Fibroblast of pulmonary artery (primary cell): ENCODE measurements around the gene CATSPERE.
A peak's percentile ranks its signal among the peaks of the same experiment; 100 is the strongest.
"Not testable (repeated sequence)": the region's sequence is repeated elsewhere in the genome, so short reads cannot be mapped to it uniquely, and the experiment has no call there.

Source experiments
- DNase-seq: peaks from one replicate; pipeline ENCODE4 v3.0.0-alpha.2; 2010; ENCODE audit warnings: low read depth
- H3K4me3 ChIP-seq: replicated peaks from 2 replicates; pipeline ENCODE4 v1.5.1; 2011; ENCODE audit warnings: low read depth, mild to moderate bottlenecking, control low read depth, low read length, moderate library complexity
- TF ChIP-seq, protein P1 (sequence below): IDR thresholded peaks from 2 replicates; pipeline ENCODE4 v1.5.1; 2011; ENCODE audit warnings: mild to moderate bottlenecking, control low read depth, low read length, inconsistent platforms; ENCODE audit errors: missing control alignments

The CATSPERE gene

DNA sequence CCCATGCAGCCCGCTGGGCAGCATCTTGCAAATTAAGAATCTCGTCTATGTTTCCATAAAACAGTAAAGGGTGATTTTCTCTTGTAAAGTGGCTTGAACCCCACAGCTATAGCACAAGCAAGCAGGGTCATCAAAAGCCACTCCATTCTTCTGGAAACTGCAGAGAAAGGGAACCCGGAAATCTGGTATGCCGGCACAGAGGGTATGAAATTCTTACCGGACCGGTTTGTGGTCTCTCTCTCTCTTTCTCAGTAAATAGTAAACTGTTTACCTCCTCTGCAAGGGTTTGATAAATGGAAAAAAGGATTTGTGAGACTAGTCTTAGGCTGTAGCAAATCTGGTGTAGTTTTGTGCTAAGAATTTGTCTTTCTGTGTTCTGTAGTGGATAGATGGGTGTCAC, 6.7 kb upstream of the CATSPERE start:
- TF ChIP-seq, protein P1, sequence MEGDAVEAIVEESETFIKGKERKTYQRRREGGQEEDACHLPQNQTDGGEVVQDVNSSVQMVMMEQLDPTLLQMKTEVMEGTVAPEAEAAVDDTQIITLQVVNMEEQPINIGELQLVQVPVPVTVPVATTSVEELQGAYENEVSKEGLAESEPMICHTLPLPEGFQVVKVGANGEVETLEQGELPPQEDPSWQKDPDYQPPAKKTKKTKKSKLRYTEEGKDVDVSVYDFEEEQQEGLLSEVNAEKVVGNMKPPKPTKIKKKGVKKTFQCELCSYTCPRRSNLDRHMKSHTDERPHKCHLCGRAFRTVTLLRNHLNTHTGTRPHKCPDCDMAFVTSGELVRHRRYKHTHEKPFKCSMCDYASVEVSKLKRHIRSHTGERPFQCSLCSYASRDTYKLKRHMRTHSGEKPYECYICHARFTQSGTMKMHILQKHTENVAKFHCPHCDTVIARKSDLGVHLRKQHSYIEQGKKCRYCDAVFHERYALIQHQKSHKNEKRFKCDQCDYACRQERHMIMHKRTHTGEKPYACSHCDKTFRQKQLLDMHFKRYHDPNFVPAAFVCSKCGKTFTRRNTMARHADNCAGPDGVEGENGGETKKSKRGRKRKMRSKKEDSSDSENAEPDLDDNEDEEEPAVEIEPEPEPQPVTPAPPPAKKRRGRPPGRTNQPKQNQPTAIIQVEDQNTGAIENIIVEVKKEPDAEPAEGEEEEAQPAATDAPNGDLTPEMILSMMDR = no peak
- no peak overlapping the region for H3K4me3 ChIP-seq
- DNase-seq = no peak

DNA sequence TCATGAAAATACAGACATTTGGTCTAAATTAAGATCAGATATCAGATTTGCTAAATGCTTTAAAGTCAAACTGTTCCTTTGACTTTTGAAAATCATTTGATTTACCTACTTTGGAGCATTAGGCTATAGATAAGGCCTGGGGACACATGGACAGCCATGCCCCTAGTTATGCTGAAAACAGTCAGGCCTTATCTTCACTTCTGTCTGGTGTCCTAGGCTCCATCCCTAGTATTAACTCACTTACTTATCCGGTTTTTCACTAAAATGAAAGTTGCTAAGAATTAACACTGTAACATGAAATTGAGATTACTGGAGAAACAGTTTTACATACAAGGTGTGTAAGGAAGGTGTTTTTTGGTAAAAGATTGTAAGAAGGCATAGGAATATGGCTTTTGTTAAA, 4.5 kb upstream of the CATSPERE start:
- TF ChIP-seq, protein P1 = no peak
- H3K4me3 ChIP-seq = no peak overlapping the region
- DNase-seq = no peak

DNA sequence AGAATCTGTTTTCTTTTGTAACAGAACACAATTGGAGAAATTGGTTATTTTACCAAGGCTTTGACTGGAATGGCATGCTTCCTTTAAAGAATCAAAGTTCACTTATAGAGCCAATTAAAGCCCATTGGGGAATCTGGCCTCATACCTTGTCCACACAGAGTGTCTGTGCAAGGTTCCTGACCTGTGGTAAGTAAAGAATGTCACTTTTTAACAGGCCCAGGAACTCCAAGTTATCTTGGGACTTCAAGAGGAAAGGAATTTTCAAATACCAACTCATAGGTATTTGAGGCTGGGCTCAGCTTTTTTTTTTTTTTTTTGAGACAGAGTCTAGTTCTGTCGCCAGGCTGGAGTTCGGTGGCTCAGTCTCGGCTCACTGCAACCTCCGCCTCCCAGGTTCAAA, 2.3 kb upstream of the CATSPERE start:
- H3K4me3 ChIP-seq = no peak overlapping the region
- TF ChIP-seq, protein P1 = no peak
- DNase-seq = no peak

DNA sequence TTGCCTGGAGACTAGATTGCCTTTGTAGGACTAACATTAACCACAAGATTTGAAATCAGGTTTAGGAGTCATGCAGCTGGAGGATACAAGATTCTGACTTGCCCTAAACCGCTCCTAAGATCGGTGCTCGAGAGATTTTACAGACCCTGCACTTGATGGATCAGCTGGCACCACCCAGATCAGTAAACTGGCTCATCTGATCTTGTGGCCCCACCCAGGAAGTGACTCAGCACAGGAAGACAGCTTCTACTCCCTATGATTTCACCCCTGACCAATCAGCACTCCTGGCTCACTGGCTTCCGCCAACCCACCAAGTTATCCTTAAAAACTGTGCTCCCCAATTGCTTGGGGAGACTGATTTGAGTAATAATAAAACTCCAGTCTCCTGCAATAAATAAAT, 876 bp upstream of the CATSPERE start:
- no peak overlapping the region for H3K4me3 ChIP-seq
- TF ChIP-seq, protein P1 = no peak
- peak; percentile 13 for DNase-seq

DNA sequence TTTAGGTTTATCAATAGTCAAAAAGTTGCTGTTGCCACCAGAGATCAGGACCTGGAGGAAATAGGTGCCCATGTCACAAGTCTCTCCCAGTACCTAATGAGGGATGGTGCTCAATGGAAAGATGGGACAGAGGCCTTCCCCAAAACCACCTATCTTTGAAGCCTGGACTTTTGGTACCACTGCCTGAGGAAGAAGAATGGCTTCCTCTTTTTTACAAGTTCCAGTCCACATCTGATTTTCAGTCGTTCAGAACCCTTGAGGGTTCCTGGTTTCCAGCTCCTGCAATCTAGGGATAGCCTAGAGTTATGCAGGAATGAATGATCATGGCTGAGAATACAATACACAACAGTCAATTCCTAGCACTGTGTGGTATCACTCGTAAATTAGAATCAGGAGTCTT, 5.7 kb downstream of the CATSPERE start:
- no peak overlapping the region for H3K4me3 ChIP-seq
- DNase-seq = no peak
- TF ChIP-seq, protein P1 = no peak

DNA sequence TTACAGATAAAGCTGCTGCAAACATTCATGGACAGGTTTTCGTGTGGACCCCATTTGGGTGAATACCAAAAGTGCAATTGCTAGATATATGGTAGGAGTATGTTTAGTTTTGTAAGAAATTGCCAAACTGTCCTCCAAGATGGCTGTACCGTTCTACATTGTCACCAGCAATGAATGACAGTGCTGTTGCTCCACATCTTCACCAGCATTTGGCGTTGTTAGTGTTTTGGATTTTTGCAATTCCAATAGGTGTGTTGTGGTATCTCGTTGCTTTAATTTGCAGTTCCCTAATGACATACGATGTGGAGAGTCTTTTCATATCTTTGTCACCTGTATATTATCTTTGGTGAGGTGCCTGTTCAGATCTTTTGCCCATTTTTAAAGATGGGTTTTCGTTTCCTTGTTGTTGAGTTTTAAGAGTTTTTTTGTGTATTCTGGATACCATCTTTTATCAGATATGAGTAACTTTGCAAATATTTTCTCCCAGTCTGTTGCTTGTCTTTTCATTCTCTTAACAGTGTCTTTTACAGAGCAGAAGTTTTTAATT, 12.1 kb downstream of the CATSPERE start:
- TF ChIP-seq, protein P1 = no peak
- no peak for DNase-seq
- H3K4me3 ChIP-seq = no peak overlapping the region

DNA sequence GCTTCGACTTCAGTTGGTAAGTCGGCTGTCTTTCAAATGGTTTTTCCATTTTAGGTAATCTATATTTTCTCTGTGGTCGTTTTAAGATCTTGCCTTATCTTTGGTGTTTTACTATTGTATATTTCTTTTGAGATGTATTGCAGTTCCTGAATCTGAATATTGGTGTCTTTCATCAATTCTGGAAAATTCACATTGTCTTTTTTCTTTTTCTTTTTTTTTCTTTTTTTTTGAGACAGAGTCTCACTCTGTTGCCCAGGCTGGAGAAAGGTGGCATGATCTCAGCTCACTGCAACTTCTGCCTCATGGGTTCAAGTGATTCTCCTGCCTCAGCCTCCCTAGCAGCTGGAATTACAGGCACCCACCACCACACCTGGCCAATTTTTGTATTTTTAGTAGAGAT, 23.9 kb downstream of the CATSPERE start:
- not testable (repeated sequence) for H3K4me3 ChIP-seq, DNase-seq
